Measurements from ENCODE around the gene KCNJ12.
"Not testable (repeated sequence)": the region's sequence is repeated elsewhere in the genome, so short reads cannot be mapped to it uniquely, and the experiment has no call there.

KCNJ12 gene

GRCh38 chr17:21376081-21376758 is at the start of gene KCNJ12:
TSS of gene KCNJ12 (plus strand) at chr17:21376357. CDS start at chr17:21415343, 38,986 bp downstream.
- in situ Hi-C loops (cut with MboI; ENCODE audit: low sequenced_read_pairs), result no loop called here

- in situ Hi-C loops (cut with MboI; ENCODE audit: low sequenced_read_pairs), result not testable (repeated sequence)
Measured at GRCh38 chr17:21327921-21328320, 48.2 kb upstream of the KCNJ12 start.

- in situ Hi-C loops (cut with MboI; ENCODE audit: low sequenced_read_pairs), result not testable (repeated sequence)
Measured at GRCh38 chr17:21328778-21329177, 47.4 kb upstream of the KCNJ12 start.

- in situ Hi-C loops (cut with MboI; ENCODE audit: low sequenced_read_pairs), result no loop called here
Measured at GRCh38 chr17:21330436-21331160, 45.6 kb upstream of the KCNJ12 start.

- in situ Hi-C loops (cut with MboI; ENCODE audit: low sequenced_read_pairs), result not testable (repeated sequence)
Measured at GRCh38 chr17:21336541-21337294, 39.4 kb upstream of the KCNJ12 start.

GRCh38 chr17:21337981-21338625 is 38.1 kb upstream of the KCNJ12 start:
- in situ Hi-C loops (cut with MboI; ENCODE audit: low sequenced_read_pairs), result not testable (repeated sequence)

- in situ Hi-C loops (cut with MboI; ENCODE audit: low sequenced_read_pairs), result no loop called here
Measured at GRCh38 chr17:21339011-21339410, 37.1 kb upstream of the KCNJ12 start.

- in situ Hi-C loops (cut with MboI; ENCODE audit: low sequenced_read_pairs), result not testable (repeated sequence)
Measured at GRCh38 chr17:21339571-21339970, 36.6 kb upstream of the KCNJ12 start.

- in situ Hi-C loops (cut with MboI; ENCODE audit: low sequenced_read_pairs), result not testable (repeated sequence)
Measured at GRCh38 chr17:21340407-21340806, 35.8 kb upstream of the KCNJ12 start.

GRCh38 chr17:21341279-21341678 is 34.9 kb upstream of the KCNJ12 start:
- in situ Hi-C loops (cut with MboI; ENCODE audit: low sequenced_read_pairs), result not testable (repeated sequence)

GRCh38 chr17:21341925-21342540 is 34.1 kb upstream of the KCNJ12 start:
- in situ Hi-C loops (cut with MboI; ENCODE audit: low sequenced_read_pairs), result not testable (repeated sequence)

GRCh38 chr17:21343061-21343949 is 32.9 kb upstream of the KCNJ12 start:
- in situ Hi-C loops (cut with MboI; ENCODE audit: low sequenced_read_pairs), result not testable (repeated sequence)

GRCh38 chr17:21344801-21345200 is 31.4 kb upstream of the KCNJ12 start:
- in situ Hi-C loops (cut with MboI; ENCODE audit: low sequenced_read_pairs), result not testable (repeated sequence)

- in situ Hi-C loops (cut with MboI; ENCODE audit: low sequenced_read_pairs), result no loop called here
Measured at GRCh38 chr17:21345236-21345635, 30.9 kb upstream of the KCNJ12 start.

GRCh38 chr17:21346107-21346506 is 30.1 kb upstream of the KCNJ12 start:
- in situ Hi-C loops (cut with MboI; ENCODE audit: low sequenced_read_pairs), result not testable (repeated sequence)

GRCh38 chr17:21346651-21347250 is 29.4 kb upstream of the KCNJ12 start:
- in situ Hi-C loops (cut with MboI; ENCODE audit: low sequenced_read_pairs), result not testable (repeated sequence)

GRCh38 chr17:21347660-21348059 is 28.5 kb upstream of the KCNJ12 start:
- in situ Hi-C loops (cut with MboI; ENCODE audit: low sequenced_read_pairs), result not testable (repeated sequence)

GRCh38 chr17:21348081-21348925 is 27.9 kb upstream of the KCNJ12 start:
- in situ Hi-C loops (cut with MboI; ENCODE audit: low sequenced_read_pairs), result not testable (repeated sequence)

Measured in hTERT RPE-1 (cell line).